Keratinocyte (primary cell): ENCODE measurements around the gene ZNF57. TPM values are rescaled to one million over a fixed set of nuclear protein-coding genes. Genes with fewer than 3 reads are reported as not detected.

Experiments used
- DNase-seq: peaks from one replicate; pipeline ENCODE4 v3.0.0-alpha.2; 2011; ENCODE audit warnings: low read depth, missing footprints, low spot score
- FAIRE-seq: peaks from 2 replicates; lab custom pipeline; 2011; peaks lifted over from hg19 to GRCh38; lab: Jason Lieb, UNC
- H2AFZ ChIP-seq: 2 replicates; pipeline ENCODE4 v1.6.0; 2012; ENCODE audit warnings: low read length, control low read depth, inconsistent platforms; ENCODE audit not compliant: control insufficient read depth
- H3K27ac ChIP-seq: 2 replicates; pipeline ENCODE4 v1.5.1; 2011; ENCODE audit warnings: low read length; ENCODE audit not compliant: control insufficient read depth, insufficient read depth
- H3K27me3 ChIP-seq: 3 replicates; pipeline ENCODE4 v1.6.0; 2011; ENCODE audit warnings: low read length; ENCODE audit not compliant: control insufficient read depth, insufficient read depth; ENCODE audit errors: extremely low read depth
- H3K36me3 ChIP-seq, 2 experiments: 2 replicates in 1 of 2; 3 replicates in 1 of 2; pipeline ENCODE4 v1.5.1; 2011; ENCODE audit warnings: low read length in 2 of 2, mild to moderate bottlenecking in 1 of 2; ENCODE audit not compliant: control insufficient read depth in 2 of 2, insufficient read depth in 2 of 2; ENCODE audit errors: extremely low read depth in 1 of 2
- H3K4me1 ChIP-seq: 3 replicates; pipeline ENCODE4 v1.5.1; 2011; ENCODE audit warnings: low read length; ENCODE audit not compliant: control insufficient read depth, insufficient read depth; ENCODE audit errors: extremely low read depth
- H3K4me2 ChIP-seq: 3 replicates; pipeline ENCODE4 v1.6.0; 2011; ENCODE audit warnings: low read depth, low read length; ENCODE audit not compliant: control insufficient read depth, insufficient read depth; ENCODE audit errors: extremely low read depth
- H3K4me3 ChIP-seq, 3 experiments: fragments of 200-600 bp in 1 of 3; sonication (generic) in 1 of 3; 2 replicates in 2 of 3; 3 replicates in 1 of 3; pipeline ENCODE4 v1.5.1; 2011 to 2016; ENCODE audit warnings: low read length in 3 of 3, mild to moderate bottlenecking in 3 of 3, control low read depth in 2 of 3, inconsistent platforms in 1 of 3, low read depth in 1 of 3, mixed read lengths in 1 of 3, mixed run types in 1 of 3, moderate library complexity in 1 of 3; ENCODE audit not compliant: control insufficient read depth in 2 of 3, insufficient read depth in 2 of 3; ENCODE audit errors: extremely low read depth in 1 of 3
- H3K79me2 ChIP-seq: 2 replicates; pipeline ENCODE4 v1.6.0; 2012; ENCODE audit warnings: low read length; ENCODE audit not compliant: control insufficient read depth, insufficient read depth
- H3K9ac ChIP-seq: 3 replicates; pipeline ENCODE4 v1.6.0; 2011; ENCODE audit warnings: low read length; ENCODE audit not compliant: control insufficient read depth, insufficient read depth; ENCODE audit errors: extremely low read depth
- H3K9me1 ChIP-seq: 3 replicates; pipeline ENCODE4 v1.6.0; 2011; ENCODE audit warnings: low read length; ENCODE audit not compliant: control insufficient read depth, insufficient read depth; ENCODE audit errors: extremely low read depth
- H3K9me3 ChIP-seq: 2 replicates; pipeline ENCODE4 v1.5.1; 2012; ENCODE audit warnings: low read depth, low read length; ENCODE audit not compliant: control insufficient read depth
- H4K20me1 ChIP-seq: 3 replicates; pipeline ENCODE4 v1.6.0; 2011; ENCODE audit warnings: low read length; ENCODE audit not compliant: control insufficient read depth, insufficient read depth; ENCODE audit errors: extremely low read depth
- EZH2 ChIP-seq: IDR thresholded peaks from one replicate; pipeline ENCODE4 v1.6.1; 2012; ENCODE audit warnings: inconsistent platforms, mild to moderate bottlenecking, low read length, moderate library complexity
- dilution Hi-C: fragments of 300-500 bp; cut with MboI; formaldehyde crosslinking; loops from one replicate; pipeline ENCODE4 v1.7.0; 2020; ENCODE audit warnings: low sequenced_read_pairs; ENCODE audit not compliant: extremely low pct_ligation_motif_present
- polyA plus RNA-seq, 5 experiments: library from polyadenylated mRNA; depleted of rRNA in 3 of 5; stranded (reverse) in 3 of 5; stranded (forward) in 1 of 5; unstranded in 1 of 5; fragments of >200 nt; gene quantifications; 1 replicate in 1 of 5; 2 replicates in 3 of 5; 3 replicates in 1 of 5; pipeline versions ENCODE4 v1.2.1 to v1.2.3, GENCODE V29; 2011 to 2012; ENCODE audit warnings: missing spikeins in 2 of 5, low read depth in 1 of 5, low replicate concordance in 1 of 5
- TF ChIP-seq, protein P1 (sequence below), 3 experiments: IDR thresholded peaks in 1 of 3; conservative IDR thresholded peaks in 1 of 3; optimal IDR thresholded peaks in 1 of 3; 2 replicates in 2 of 3; 3 replicates in 1 of 3; pipeline versions ENCODE3 to v1.5.1; 2011; ENCODE audit warnings: low read length in 3 of 3, mild to moderate bottlenecking in 3 of 3, moderate library complexity in 2 of 3, control low read depth in 1 of 3, inconsistent platforms in 1 of 3; ENCODE audit not compliant: insufficient read depth in 2 of 3; ENCODE audit errors: extremely low read depth in 1 of 3

The ZNF57 gene
- polyA plus RNA-seq, 1 donor (not counting 4 experiments of a cell fraction or from before 2014, with no cell fraction given) = 9.7 TPM

DNA sequence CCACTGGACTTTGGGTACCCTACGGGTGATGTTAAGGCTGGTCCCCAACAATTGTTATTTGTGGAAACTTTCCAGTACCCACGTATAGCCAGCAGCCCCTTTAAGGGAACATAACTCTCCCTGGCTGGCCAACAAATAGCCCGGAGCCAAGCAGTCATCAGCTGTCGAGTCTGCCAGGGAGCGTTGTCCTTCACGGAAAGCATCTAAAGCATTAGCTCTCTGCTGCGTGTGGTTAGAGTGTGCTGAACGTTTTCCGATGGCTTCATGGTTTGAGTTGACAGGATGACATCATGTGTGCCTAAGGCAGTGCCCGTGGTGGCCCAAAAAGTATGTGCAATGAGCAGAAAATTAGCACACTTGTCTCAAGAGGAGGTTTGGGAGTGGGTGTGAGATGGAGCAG lies 36.9 kb upstream of the ZNF57 start:
- H3K4me1 ChIP-seq = no peaks in the 10 kb centered on the region
- no peak overlapping the region for H3K9ac ChIP-seq
- no peaks in the 10 kb centered on the region for H3K27me3 ChIP-seq
- TF ChIP-seq, protein P1, sequence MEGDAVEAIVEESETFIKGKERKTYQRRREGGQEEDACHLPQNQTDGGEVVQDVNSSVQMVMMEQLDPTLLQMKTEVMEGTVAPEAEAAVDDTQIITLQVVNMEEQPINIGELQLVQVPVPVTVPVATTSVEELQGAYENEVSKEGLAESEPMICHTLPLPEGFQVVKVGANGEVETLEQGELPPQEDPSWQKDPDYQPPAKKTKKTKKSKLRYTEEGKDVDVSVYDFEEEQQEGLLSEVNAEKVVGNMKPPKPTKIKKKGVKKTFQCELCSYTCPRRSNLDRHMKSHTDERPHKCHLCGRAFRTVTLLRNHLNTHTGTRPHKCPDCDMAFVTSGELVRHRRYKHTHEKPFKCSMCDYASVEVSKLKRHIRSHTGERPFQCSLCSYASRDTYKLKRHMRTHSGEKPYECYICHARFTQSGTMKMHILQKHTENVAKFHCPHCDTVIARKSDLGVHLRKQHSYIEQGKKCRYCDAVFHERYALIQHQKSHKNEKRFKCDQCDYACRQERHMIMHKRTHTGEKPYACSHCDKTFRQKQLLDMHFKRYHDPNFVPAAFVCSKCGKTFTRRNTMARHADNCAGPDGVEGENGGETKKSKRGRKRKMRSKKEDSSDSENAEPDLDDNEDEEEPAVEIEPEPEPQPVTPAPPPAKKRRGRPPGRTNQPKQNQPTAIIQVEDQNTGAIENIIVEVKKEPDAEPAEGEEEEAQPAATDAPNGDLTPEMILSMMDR (optimal IDR thresholded peaks at IDR 0.05 in 1 of 3, IDR thresholded peaks at IDR 0.05 in 1 of 3, conservative IDR thresholded peaks at IDR 0.05 in 1 of 3; ENCODE audit: extremely low read depth in 1 of 3, insufficient read depth in 2 of 3, low read length in 3 of 3) = no peak
- TF ChIP-seq EZH2 = no peak
- no peak for FAIRE-seq
- peaks cover 2% of the 10 kb centered on the region for H3K9me3 ChIP-seq
- no peak overlapping the region for H2AFZ ChIP-seq
- dilution Hi-C loops = no loop called here
- no peak for DNase-seq
- H3K4me3 ChIP-seq = no peak overlapping the region
- H3K27ac ChIP-seq = no peak overlapping the region
- no peaks in the 10 kb centered on the region for H3K79me2 ChIP-seq
- H4K20me1 ChIP-seq = no peaks in the 10 kb centered on the region
- no peaks in the 10 kb centered on the region for H3K9me1 ChIP-seq
- no peaks in the 10 kb centered on the region for H3K36me3 ChIP-seq
- no peak overlapping the region for H3K4me2 ChIP-seq

DNA sequence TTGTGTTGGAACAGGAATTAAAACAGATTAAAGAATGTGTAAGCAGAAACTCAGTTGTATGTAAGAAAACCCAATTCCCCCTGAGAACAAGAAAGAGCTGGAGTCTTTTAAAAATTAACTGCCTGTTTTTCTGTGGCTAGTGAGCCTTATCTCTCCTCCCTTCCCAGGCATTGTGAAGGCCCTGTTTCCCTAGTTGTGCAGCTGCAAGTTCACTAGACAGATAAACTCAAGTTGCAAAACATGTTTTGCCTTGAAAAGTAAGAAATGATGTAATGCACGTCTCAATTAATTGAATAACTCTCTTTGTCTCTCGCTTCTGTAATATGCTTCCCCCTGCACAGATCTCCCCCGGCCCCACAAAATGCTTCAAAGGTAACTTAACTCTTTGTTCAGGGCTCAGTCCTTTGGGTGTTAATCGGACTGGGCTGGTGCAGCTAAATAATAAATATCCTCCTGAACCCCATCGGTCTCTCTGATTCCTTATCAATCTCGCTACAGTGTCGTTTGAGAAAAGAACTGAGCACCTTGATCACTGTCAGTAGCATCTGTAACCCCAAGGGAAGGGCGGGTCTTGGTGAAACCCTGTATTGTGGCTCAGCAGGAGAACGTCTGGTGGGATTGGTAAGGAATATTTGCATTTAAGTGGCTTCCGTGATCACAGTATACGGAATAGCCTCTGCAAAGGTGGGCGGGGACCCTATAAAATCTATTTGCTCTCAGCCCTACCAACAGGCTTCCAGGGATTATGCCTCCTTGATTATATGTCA lies 35.2 kb upstream of the ZNF57 start:
- H3K9me3 ChIP-seq = no peaks in the 10 kb centered on the region
- no peak overlapping the region for H3K4me3 ChIP-seq
- no peak overlapping the region for H3K9ac ChIP-seq
- no peak overlapping the region for H3K4me2 ChIP-seq
- H3K4me1 ChIP-seq = no peaks in the 10 kb centered on the region
- no peaks in the 10 kb centered on the region for H3K79me2 ChIP-seq
- DNase-seq (no peak), FAIRE-seq (no peak)
- no peaks in the 10 kb centered on the region for H3K9me1 ChIP-seq
- no peaks in the 10 kb centered on the region for H3K36me3 ChIP-seq
- TF ChIP-seq, protein P1 (optimal IDR thresholded peaks at IDR 0.05 in 1 of 3, IDR thresholded peaks at IDR 0.05 in 1 of 3, conservative IDR thresholded peaks at IDR 0.05 in 1 of 3; ENCODE audit: extremely low read depth in 1 of 3, insufficient read depth in 2 of 3, low read length in 3 of 3) = no peak
- no peak for TF ChIP-seq EZH2
- H4K20me1 ChIP-seq = no peaks in the 10 kb centered on the region
- H3K27me3 ChIP-seq = no peaks in the 10 kb centered on the region
- no peak overlapping the region for H3K27ac ChIP-seq
- dilution Hi-C loops = no loop called here
- no peak overlapping the region for H2AFZ ChIP-seq
